AG09309 (cell line): ENCODE measurements around the gene IFNG-AS1.
A peak's percentile ranks its signal among the peaks of the same experiment; 100 is the strongest.

Experiments
- DNase-seq: peaks from one replicate; pipeline ENCODE4 v3.0.0-alpha.2; 2010; ENCODE audit warnings: low read depth
- H3K4me3 ChIP-seq: 2 replicates; pipeline ENCODE4 v1.5.1; 2011; ENCODE audit warnings: mild to moderate bottlenecking, low read depth, low read length, moderate library complexity; ENCODE audit not compliant: control insufficient read depth
- CTCF ChIP-seq: IDR thresholded peaks from 2 replicates; pipeline ENCODE4 v1.5.1; 2011; ENCODE audit warnings: mild to moderate bottlenecking, low read depth, low read length, inconsistent platforms; ENCODE audit not compliant: insufficient read depth, control insufficient read depth; ENCODE audit errors: missing control alignments

The IFNG-AS1 gene

GRCh38 chr12:68040450-68041075, 51.3 kb downstream of the IFNG-AS1 start:
- TF ChIP-seq CTCF = peak; percentile 85
- DNase-seq = peak; percentile 39
- H3K4me3 ChIP-seq = no peak overlapping the region

GRCh38 chr12:68042212-68042699, 53.0 kb downstream of the IFNG-AS1 start:
- DNase-seq = no peak
- no peak overlapping the region for H3K4me3 ChIP-seq
- no peak for TF ChIP-seq CTCF

GRCh38 chr12:68043435-68043834, 54.2 kb downstream of the IFNG-AS1 start:
- no peak for TF ChIP-seq CTCF
- DNase-seq = no peak
- H3K4me3 ChIP-seq = no peak overlapping the region

GRCh38 chr12:68048648-68049297, 59.5 kb downstream of the IFNG-AS1 start:
- no peak for TF ChIP-seq CTCF
- H3K4me3 ChIP-seq = no peak overlapping the region
- no peak for DNase-seq

- no peak for TF ChIP-seq CTCF
- H3K4me3 ChIP-seq = no peak overlapping the region
- DNase-seq = no peak
These were observed 67.1 kb downstream of the IFNG-AS1 start for GRCh38 chr12:68056300-68056699.

- no peak overlapping the region for H3K4me3 ChIP-seq
- no peak for TF ChIP-seq CTCF
- DNase-seq = no peak
These were observed 74.8 kb downstream of the IFNG-AS1 start for GRCh38 chr12:68063900-68064590.
